ENCODE measurements around the gene TLCD3B. TPM values are rescaled to one million over a fixed set of nuclear protein-coding genes. Genes with fewer than 3 reads are reported as not detected.
A peak's percentile ranks its signal among the peaks of the same experiment; 100 is the strongest.

TLCD3B gene
- total RNA-seq, 1 donor from 2014 or later: 2.1 TPM

DNA sequence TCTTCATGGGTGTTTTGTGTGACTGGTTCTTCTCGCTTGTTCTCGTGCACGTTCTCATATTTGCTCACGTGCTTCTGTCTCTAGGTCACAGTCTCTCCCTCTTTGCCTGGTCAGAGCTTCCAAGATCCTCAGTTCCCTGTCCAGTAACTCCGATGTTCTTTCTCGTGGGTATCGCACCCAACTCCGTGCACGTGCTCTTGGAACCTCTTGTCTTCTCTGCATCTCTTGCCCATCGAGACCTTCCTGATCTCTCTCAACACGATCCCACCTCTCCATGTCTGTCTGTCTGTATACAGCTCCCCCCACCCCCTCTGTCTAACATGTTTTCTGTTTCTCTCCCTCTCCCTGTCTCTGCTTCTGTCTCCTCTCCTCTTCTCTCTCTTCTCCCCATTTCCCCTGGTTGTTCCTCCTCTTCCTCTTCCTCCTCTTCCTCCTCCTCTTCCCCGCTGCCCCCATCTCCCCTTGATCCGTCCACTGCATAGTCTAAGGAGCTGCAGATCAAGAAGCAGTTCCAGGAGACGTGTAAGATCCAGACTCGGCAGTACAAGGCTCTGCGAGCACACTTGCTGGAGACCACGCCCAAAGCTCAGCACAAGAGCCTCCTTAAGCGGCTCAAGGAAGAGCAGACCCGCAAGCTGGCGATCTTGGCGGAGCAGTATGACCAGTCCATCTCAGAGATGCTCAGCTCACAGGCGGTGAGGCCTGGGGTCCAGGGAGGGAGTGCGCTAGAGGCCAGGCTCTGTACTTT lies 41.8 kb downstream of the TLCD3B start:
- DNase-seq (ENCODE audit: extremely low spot score, unreplicated experiment): no peak
- Mint-ChIP-seq H3K9me3 (no peaks in the 10 kb centered on the region), H3K4me1 (ENCODE audit: unreplicated experiment) (peaks cover 14% of the 10 kb centered on the region), H3K27me3 (no peaks in the 10 kb centered on the region), H3K36me3 (peaks cover 17% of the 10 kb centered on the region), H3K4me3 (no peak overlapping the region), H3K27ac (peak overlapping the region; percentile 34)
- TF ChIP-seq, protein P1, sequence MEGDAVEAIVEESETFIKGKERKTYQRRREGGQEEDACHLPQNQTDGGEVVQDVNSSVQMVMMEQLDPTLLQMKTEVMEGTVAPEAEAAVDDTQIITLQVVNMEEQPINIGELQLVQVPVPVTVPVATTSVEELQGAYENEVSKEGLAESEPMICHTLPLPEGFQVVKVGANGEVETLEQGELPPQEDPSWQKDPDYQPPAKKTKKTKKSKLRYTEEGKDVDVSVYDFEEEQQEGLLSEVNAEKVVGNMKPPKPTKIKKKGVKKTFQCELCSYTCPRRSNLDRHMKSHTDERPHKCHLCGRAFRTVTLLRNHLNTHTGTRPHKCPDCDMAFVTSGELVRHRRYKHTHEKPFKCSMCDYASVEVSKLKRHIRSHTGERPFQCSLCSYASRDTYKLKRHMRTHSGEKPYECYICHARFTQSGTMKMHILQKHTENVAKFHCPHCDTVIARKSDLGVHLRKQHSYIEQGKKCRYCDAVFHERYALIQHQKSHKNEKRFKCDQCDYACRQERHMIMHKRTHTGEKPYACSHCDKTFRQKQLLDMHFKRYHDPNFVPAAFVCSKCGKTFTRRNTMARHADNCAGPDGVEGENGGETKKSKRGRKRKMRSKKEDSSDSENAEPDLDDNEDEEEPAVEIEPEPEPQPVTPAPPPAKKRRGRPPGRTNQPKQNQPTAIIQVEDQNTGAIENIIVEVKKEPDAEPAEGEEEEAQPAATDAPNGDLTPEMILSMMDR (conservative IDR thresholded peaks at IDR 0.05): no peak

DNA sequence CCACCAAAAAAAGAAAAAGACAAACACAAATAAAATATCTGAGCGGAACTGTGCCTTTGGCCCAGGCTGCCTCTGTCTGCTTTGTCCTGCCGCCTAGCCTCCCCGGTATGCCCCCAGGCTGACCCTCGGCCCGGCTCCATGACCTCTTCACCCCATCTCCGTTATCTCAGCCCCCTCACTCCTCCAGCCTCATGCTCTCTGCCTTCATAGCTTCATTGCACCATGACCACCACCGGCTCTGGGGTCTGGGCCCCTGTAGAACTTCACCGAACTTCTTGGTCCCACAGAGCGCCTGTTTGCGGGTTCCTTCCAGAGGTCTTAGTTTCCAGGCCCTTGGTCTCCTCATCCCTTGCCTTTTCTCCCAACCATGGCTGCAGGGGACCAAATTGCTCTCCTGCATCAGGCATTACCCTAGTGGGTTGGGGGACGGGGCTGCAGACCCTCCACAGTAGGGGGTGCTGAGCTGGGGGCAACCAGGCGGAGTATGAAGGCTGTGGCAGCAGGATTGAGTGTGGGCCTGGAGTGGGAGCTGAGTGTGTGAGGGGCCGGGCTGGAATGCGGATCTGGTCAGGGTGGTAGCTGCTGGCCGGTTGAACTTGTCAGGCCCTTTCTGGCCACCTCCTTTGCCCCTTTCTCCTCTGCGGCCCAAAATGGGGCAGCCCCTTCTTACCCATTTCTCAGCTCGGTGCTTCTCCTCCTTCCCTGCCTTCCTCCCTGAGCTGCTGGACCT lies 42.6 kb downstream of the TLCD3B start:
- H3K9me3 Mint-ChIP-seq: no peaks in the 10 kb centered on the region
- H3K4me1 Mint-ChIP-seq (ENCODE audit: unreplicated experiment): peaks cover 10% of the 10 kb centered on the region
- H3K27ac Mint-ChIP-seq: no peak overlapping the region
- H3K36me3 Mint-ChIP-seq: peaks cover 17% of the 10 kb centered on the region
- TF ChIP-seq, protein P1 (conservative IDR thresholded peaks at IDR 0.05): no peak
- H3K4me3 Mint-ChIP-seq: no peak overlapping the region
- no peaks in the 10 kb centered on the region for H3K27me3 Mint-ChIP-seq
- no peak for DNase-seq (ENCODE audit: extremely low spot score, unreplicated experiment)

DNA sequence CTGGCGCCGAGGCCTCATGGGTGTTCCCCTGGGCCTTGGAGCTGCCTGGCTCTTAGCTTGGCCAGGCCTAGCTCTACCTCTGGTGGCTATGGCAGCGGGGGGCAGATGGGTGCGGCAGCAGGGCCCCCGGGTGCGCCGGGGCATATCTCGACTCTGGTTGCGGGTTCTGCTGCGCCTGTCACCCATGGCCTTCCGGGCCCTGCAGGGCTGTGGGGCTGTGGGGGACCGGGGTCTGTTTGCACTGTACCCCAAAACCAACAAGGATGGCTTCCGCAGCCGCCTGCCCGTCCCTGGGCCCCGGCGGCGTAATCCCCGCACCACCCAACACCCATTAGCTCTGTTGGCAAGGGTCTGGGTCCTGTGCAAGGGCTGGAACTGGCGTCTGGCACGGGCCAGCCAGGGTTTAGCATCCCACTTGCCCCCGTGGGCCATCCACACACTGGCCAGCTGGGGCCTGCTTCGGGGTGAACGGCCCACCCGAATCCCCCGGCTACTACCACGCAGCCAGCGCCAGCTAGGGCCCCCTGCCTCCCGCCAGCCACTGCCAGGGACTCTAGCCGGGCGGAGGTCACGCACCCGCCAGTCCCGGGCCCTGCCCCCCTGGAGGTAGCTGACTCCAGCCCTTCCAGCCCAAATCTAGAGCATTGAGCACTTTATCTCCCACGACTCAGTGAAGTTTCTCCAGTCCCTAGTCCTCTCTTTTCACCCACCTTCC lies 43.5 kb downstream of the TLCD3B start:
- no peak overlapping the region for H3K4me3 Mint-ChIP-seq
- DNase-seq (ENCODE audit: extremely low spot score, unreplicated experiment): no peak
- peaks cover 8% of the 10 kb centered on the region for H3K4me1 Mint-ChIP-seq (ENCODE audit: unreplicated experiment)
- H3K27ac Mint-ChIP-seq: no peak overlapping the region
- no peaks in the 10 kb centered on the region for H3K27me3 Mint-ChIP-seq
- TF ChIP-seq, protein P1 (conservative IDR thresholded peaks at IDR 0.05): no peak
- peaks cover 17% of the 10 kb centered on the region for H3K36me3 Mint-ChIP-seq
- H3K9me3 Mint-ChIP-seq: no peaks in the 10 kb centered on the region

DNA sequence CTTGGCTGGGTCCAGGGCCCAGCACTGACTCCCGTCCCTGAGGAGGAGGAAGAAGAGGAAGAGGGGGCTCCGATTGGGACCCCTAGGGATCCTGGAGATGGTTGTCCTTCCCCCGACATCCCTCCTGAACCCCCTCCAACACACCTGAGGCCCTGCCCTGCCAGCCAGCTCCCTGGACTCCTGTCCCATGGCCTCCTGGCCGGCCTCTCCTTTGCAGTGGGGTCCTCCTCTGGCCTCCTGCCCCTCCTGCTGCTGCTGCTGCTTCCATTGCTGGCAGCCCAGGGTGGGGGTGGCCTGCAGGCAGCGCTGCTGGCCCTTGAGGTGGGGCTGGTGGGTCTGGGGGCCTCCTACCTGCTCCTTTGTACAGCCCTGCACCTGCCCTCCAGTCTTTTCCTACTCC lies 44.1 kb downstream of the TLCD3B start:
- DNase-seq (ENCODE audit: extremely low spot score, unreplicated experiment): no peak
- Mint-ChIP-seq H3K27ac (no peak overlapping the region), H3K4me3 (no peak overlapping the region), H3K9me3 (no peaks in the 10 kb centered on the region), H3K4me1 (ENCODE audit: unreplicated experiment) (peaks cover 4% of the 10 kb centered on the region), H3K36me3 (peaks cover 17% of the 10 kb centered on the region), H3K27me3 (no peaks in the 10 kb centered on the region)
- TF ChIP-seq, protein P1 (conservative IDR thresholded peaks at IDR 0.05): no peak

DNA sequence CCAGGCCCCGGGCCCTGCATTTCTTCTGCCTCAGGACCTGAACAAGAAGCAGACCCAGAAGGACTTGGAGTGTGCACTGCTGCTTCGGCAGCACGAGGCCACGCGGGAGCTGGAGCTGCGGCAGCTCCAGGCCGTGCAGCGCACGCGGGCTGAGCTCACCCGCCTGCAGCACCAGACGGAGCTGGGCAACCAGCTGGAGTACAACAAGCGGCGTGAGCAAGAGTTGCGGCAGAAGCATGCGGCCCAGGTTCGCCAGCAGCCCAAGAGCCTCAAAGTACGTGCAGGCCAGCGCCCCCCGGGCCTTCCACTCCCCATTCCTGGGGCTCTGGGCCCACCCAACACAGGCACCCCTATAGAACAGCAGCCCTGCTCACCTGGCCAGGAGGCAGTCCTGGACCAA lies 44.8 kb downstream of the TLCD3B start:
- Mint-ChIP-seq H3K4me1 (ENCODE audit: unreplicated experiment) (peaks cover 4% of the 10 kb centered on the region), H3K9me3 (no peaks in the 10 kb centered on the region), H3K27ac (no peak overlapping the region), H3K27me3 (no peaks in the 10 kb centered on the region), H3K36me3 (peaks cover 17% of the 10 kb centered on the region), H3K4me3 (no peak overlapping the region)
- TF ChIP-seq, protein P1 (conservative IDR thresholded peaks at IDR 0.05): no peak
- no peak for DNase-seq (ENCODE audit: extremely low spot score, unreplicated experiment)
